Ecto neural progenitor cell (in vitro differentiated cells): ENCODE measurements around the gene IP6K3.
A peak's percentile ranks its signal among the peaks of the same experiment; 100 is the strongest.

Experiments used
- DNase-seq: peaks from one replicate; pipeline ENCODE4 v3.0.0-alpha.2; 2018; ENCODE audit warnings: low spot score

The IP6K3 gene

GRCh38 chr6:33704215-33705066, 42.3 kb downstream of the IP6K3 start:
- no peak for DNase-seq

GRCh38 chr6:33702345-33702977, 44.2 kb downstream of the IP6K3 start:
- peak; percentile 49 for DNase-seq

- peak; percentile 78 for DNase-seq
Measured at GRCh38 chr6:33700391-33701050, 46.2 kb downstream of the IP6K3 start.

- DNase-seq: no peak
Measured at GRCh38 chr6:33699739-33700138, 47.0 kb downstream of the IP6K3 start.

DNA sequence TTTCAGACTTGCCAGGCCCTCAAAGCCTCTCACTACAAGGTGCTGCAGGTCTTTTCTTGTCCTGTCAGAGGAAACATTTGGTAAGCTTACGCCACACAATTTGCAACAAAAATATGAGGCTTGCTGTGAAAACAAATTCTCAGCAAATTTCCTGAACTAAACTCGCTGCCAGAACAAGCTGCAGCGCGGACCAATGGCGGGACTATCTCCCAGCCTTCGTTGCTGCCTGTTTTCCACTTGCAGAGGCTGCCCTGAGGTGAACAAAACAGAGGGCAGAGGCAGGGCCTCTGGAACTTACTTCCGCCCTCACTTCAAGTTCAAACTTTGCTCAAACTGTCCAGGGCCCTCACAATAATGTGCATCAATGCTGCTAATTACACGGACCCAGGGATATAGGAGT, 47.6 kb downstream of the IP6K3 start:
- no peak for DNase-seq

GRCh38 chr6:33698494-33698893, 48.2 kb downstream of the IP6K3 start:
- no peak for DNase-seq

DNA sequence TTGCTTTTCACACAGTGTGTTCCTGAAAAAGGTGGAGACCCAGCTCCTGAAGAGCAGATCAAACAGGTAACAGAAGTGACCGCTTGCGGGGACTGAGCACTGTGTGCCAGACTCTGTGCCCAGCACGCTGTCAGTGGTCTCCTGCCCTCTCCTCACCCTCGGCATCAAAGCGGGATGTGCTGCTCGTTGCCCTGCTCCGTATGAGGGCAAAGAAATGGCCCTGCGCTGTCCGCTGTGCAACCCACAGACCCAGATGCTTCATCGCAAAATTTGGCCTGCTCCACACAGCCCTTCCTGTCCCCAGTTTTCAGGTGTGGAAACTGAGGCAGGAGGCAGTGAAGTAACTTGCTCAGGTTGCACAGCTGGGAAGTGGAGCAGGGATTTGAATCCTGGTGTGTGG, 48.9 kb downstream of the IP6K3 start:
- no peak for DNase-seq

DNA sequence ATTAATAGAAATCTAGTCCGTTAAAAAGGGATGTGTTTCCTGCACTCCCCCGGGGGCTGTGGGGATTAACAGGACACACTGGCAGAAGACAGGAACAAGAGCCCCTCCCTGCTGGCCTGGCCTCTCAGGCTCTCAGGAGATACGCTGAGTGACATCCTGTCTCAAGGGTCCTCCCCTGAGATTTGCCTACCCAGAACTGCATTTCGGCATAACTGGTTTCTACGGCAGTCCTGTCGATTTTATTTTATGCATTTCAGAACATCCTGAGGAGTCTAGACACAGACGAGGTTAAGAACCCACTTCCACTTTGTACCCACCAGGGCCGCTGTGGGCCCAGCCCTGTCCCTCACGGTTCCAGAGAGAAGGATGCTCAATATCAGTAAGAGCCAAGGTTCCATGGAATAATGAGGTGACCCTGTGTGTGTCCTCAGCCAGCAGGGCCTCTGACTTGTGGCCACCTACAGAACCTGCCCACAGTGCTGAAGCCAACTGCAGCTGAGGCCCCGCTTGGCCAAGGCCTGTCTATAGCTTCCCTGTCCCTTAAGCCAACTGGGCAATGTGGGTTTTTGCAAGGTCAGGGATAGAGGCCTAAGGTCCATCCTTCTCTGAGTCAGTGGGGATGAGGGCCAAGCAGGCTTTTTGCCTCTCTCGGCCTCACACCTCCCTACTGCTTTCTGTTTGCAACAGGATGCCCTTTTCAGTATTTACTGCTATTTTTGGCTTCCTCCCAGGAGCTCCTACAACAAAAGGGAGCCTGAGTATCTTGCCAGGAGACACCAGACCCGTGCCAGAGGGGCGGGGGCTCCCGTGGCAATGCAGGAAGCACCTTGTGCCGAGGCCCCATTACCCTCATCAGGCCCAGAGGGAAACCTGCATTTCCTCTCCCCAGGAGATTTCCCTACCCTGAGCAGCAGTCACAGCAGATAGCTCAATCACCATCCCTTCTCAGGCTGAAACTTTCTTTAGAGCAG, 49.9 kb downstream of the IP6K3 start:
- DNase-seq: no peak

DNA sequence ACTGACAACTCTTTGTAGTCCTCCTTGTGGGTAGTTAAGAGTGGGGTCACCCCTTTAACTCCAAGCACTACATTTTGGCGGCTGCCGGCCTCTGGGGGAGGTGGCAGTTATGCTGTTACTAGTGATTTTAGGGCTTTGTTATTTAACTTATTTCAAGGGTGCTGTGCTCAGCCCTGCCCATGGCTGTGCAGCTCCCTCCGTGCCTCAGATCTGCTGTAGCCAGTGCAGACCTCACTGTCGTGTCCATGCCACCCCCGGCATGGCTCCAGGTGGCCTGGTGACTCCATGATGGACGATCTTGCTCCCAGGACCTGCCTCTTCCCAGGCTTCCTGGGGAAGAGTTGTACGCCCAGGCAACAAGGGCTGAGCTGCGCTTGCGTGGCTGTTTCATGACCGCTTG, 50.6 kb downstream of the IP6K3 start:
- DNase-seq: no peak

GRCh38 chr6:33695451-33695887, 51.2 kb downstream of the IP6K3 start:
- DNase-seq: no peak

DNA sequence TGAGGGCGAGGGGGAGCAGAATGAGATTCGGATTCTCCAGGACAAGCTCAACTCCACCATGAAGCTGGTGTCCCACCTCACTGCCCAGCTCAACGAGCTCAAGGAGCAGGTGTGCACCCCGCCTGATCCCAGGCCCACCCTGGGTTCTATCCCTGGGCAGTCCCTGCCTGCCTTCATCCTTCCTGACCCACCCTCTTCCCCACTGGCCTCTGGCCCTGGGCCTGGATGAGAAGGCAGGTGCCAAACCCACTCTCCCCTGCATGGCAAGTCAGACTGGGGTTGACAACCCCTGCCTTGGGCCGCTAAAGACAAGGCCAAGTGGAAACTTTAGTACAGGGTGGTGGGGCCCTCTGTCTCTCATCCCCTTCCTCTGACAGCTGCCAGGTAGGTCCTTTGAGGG, 51.7 kb downstream of the IP6K3 start:
- DNase-seq: no peak

DNA sequence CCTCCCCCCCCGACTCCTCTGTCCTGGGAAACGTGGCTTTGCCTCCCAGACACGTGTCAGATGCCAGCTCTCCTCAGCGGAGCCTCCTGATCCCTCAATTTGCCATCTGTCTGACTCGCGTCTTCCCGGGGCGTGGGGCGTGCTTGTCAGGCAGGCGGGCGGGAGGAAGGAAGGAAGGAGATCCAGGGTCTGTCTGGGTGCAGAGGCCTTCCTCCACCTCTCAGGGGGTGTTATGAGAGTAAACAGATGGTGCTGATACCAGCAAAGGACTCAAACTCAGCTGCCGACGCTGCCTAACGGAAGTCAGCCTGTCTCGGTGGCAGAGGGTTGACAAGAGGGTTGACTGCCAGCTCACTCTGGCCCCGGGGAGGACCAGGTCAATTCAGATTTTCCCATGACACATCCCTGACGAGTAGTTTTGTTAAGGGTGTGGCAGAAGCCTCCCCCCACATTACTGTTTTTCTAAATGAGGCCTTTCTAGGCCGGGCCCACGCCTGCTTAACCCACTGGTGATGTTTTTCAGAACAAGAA, 52.2 kb downstream of the IP6K3 start:
- DNase-seq: no peak

- no peak for DNase-seq
Measured at GRCh38 chr6:33693186-33694105, 53.3 kb downstream of the IP6K3 start.

- DNase-seq: no peak
Measured at GRCh38 chr6:33692760-33693158, 53.9 kb downstream of the IP6K3 start.

GRCh38 chr6:33692078-33692759, 54.5 kb downstream of the IP6K3 start:
- DNase-seq: no peak

GRCh38 chr6:33691456-33692077, 55.1 kb downstream of the IP6K3 start:
- no peak for DNase-seq

DNA sequence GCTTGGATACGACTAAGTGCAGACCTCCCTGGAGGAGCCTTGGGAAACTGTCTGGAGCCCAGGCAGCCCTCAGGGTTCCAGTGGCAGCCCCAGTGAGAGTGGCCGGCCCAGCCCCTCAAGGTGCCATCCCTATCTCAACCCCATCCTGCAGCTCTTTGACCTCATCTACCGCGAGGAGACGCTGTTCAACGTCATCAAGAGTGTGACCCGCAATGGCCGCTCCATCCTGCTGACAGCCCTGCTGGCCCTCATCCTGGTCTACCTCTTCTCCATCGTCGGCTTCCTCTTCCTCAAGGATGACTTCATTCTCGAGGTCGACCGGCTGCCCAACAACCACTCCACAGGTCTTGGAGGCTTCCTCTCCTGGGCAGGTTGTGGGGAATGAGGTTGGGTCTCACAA, 55.9 kb downstream of the IP6K3 start:
- DNase-seq: no peak

GRCh38 chr6:33689879-33690278, 56.8 kb downstream of the IP6K3 start:
- no peak for DNase-seq

- no peak for DNase-seq
Measured at GRCh38 chr6:33689148-33689494, 57.6 kb downstream of the IP6K3 start.
